GM12891 (cell line): ENCODE data around the gene ARHGEF19.

Experiments
- PAX5 ChIP-seq: IDR thresholded peaks from 2 replicates; pipeline ENCODE4 v1.6.1; 2011; ENCODE audit warnings: low read length, moderate library complexity, mild to moderate bottlenecking; ENCODE audit not compliant: insufficient read depth, severe bottlenecking
- POLR2A ChIP-seq: IDR thresholded peaks from 2 replicates; pipeline ENCODE4 v1.6.1; 2011; ENCODE audit warnings: low read depth, low read length, control low read depth
- POLR2AphosphoS5 ChIP-seq: IDR thresholded peaks from 2 replicates; pipeline ENCODE4 v1.6.1; 2011; ENCODE audit warnings: low read depth, low read length, control low read depth
- POU2F2 ChIP-seq: IDR thresholded peaks from 2 replicates; pipeline ENCODE4 v1.6.1; 2011; ENCODE audit warnings: low read depth, mild to moderate bottlenecking, control low read depth, low read length, moderate library complexity
- SPI1 ChIP-seq: IDR thresholded peaks from 2 replicates; pipeline ENCODE4 v1.6.1; 2011; ENCODE audit warnings: low read depth, low read length, control low read depth
- TAF1 ChIP-seq: IDR thresholded peaks from 2 replicates; pipeline ENCODE4 v1.6.1; 2011; ENCODE audit warnings: low read depth, low read length, control low read depth

GRCh38 chr1:16231331-16232315, 19.2 kb upstream of the ARHGEF19 start:
- TF ChIP-seq POLR2AphosphoS5: no peak
- TF ChIP-seq POLR2A: no peak
- no peak for TF ChIP-seq TAF1
- TF ChIP-seq SPI1: no peak
- no peak for TF ChIP-seq POU2F2
- TF ChIP-seq PAX5: no peak
